Activated CD4-positive, alpha-beta T cell treated with anti-CD3 and anti-CD28 coated beads, Interleukin-2, Interleukin-4, amounts not matched to agents 100 ng/mL and 50 ng/mL, durations not matched to agents 16 hours and 8 hours (primary cell): ENCODE measurements around the gene PAX4.
"Not testable (repeated sequence)": the region's sequence is repeated elsewhere in the genome, so short reads cannot be mapped to it uniquely, and the experiment has no call there.

Experiments used
- DNase-seq: peaks from one replicate; pipeline ENCODE4 v3.0.0-alpha.2; 2020; ENCODE audit warnings: low spot score

PAX4 gene

GRCh38 chr7:127585044-127585953 is 32.6 kb downstream of the PAX4 start, which contains the start of gene GCC1:
Gene GCC1 (minus strand): TSS chr7:127585596. CDS start chr7:127585182, 414 bp downstream.
- peak; percentile 92 for DNase-seq

- DNase-seq = no peak
Observed at GRCh38 chr7:127584648-127585043, 33.3 kb downstream of the PAX4 start.

GRCh38 chr7:127582361-127582760 is 35.6 kb downstream of the PAX4 start:
- no peak for DNase-seq

- no peak for DNase-seq
Observed at GRCh38 chr7:127581716-127582115, 36.2 kb downstream of the PAX4 start.

GRCh38 chr7:127580612-127581011 is 37.3 kb downstream of the PAX4 start:
- no peak for DNase-seq

- no peak for DNase-seq
Observed at GRCh38 chr7:127578711-127579275, 39.1 kb downstream of the PAX4 start.

- no peak for DNase-seq
Observed at GRCh38 chr7:127578036-127578684, 39.8 kb downstream of the PAX4 start.

- no peak for DNase-seq
Observed at GRCh38 chr7:127571741-127572505, 46.0 kb downstream of the PAX4 start.

- DNase-seq = not testable (repeated sequence)
Observed at GRCh38 chr7:127568034-127568433, 49.9 kb downstream of the PAX4 start.

- DNase-seq = no peak
Observed at GRCh38 chr7:127566242-127566641, 51.7 kb downstream of the PAX4 start.
